ENCODE data around the gene SREBF2. TPM values are rescaled to one million over a fixed set of nuclear protein-coding genes. Genes with fewer than 3 reads are reported as not detected.

Gene SREBF2
- total RNA-seq, 1 experiment from 2014 or later: 40.0 TPM

Small RNAs within 50 kb of the gene (microRNA-seq; reads per million reads assigned to microRNA genes)
- 38.1 reads per million, percentile 54 among the genes with 10 or more reads in this experiment for gene MIR33A (ENCODE audit: unreplicated experiment)

Other genes with a start within 250 kb of the SREBF2 start
- 18.0 and 18.6 TPM in 2 replicates for gene PMM1, start 243.3 kb upstream of the SREBF2 start, total RNA-seq (2014; rRNA removed)
- 20.9 and 21.9 TPM in 2 replicates for gene DESI1, start 212.1 kb upstream of the SREBF2 start, total RNA-seq (2014; rRNA removed)
- 404 and 432 TPM in 2 replicates for gene XRCC6, start 211.8 kb upstream of the SREBF2 start, total RNA-seq (2014; rRNA removed)
- gene SNU13, start 144.2 kb upstream of the SREBF2 start, total RNA-seq (2014; rRNA removed): 159 and 173 TPM in 2 replicates
- 1.4 TPM in 1 of 2 replicates, not detected in the other for gene MEI1, start 133.6 kb upstream of the SREBF2 start, total RNA-seq (2014; rRNA removed)
- 7.9 and 17.6 TPM in 2 replicates for gene CCDC134, start 32.4 kb upstream of the SREBF2 start, total RNA-seq (2014; rRNA removed)
- gene SHISA8, start 82.0 kb downstream of the SREBF2 start, total RNA-seq (2014; rRNA removed): not detected in 2 replicates
- 0.58 and 0.66 TPM in 2 replicates for gene TNFRSF13C, start 93.7 kb downstream of the SREBF2 start, total RNA-seq (2014; rRNA removed)
- 75.9 and 77.5 TPM in 2 replicates for gene CENPM, start 114.0 kb downstream of the SREBF2 start, total RNA-seq (2014; rRNA removed)
- gene SEPTIN3, start 136.3 kb downstream of the SREBF2 start, total RNA-seq (2014; rRNA removed): 1.2 and 3.6 TPM in 2 replicates
- 0.33 TPM in 1 of 2 replicates, not detected in the other for gene WBP2NL, start 165.7 kb downstream of the SREBF2 start, total RNA-seq (2014; rRNA removed)
- 25.1 and 27.2 TPM in 2 replicates for gene NAGA, start 237.7 kb downstream of the SREBF2 start, total RNA-seq (2014; rRNA removed)
- 0.04 TPM in 1 of 2 replicates, not detected in the other for gene PHETA2, start 241.1 kb downstream of the SREBF2 start, total RNA-seq (2014; rRNA removed)
- gene SMDT1, start 246.6 kb downstream of the SREBF2 start, total RNA-seq (2014; rRNA removed): 17.5 and 18.3 TPM in 2 replicates

All from PC-3 (cell line).